A673 (cell line): ENCODE measurements around the gene KLHL13.

Experiments
- EZH2 ChIP-seq: fragments of 200-600 bp; sonication (generic); IDR thresholded peaks from 2 replicates; pipeline ENCODE4 v1.6.1; 2017; ENCODE audit warnings: borderline replicate concordance, low read depth, mild to moderate bottlenecking, mixed read lengths, antibody characterized with exemption, low read length; ENCODE audit not compliant: poor library complexity, severe bottlenecking
- TF ChIP-seq, protein P1 (sequence below): fragments of 300-800, 200-600 bp; sonication (generic); conservative IDR thresholded peaks from 2 replicates; pipeline ENCODE4 v1.5.1; 2017; ENCODE audit warnings: low read depth, mild to moderate bottlenecking, antibody characterized with exemption, low read length, moderate library complexity, mixed read lengths

DNA sequence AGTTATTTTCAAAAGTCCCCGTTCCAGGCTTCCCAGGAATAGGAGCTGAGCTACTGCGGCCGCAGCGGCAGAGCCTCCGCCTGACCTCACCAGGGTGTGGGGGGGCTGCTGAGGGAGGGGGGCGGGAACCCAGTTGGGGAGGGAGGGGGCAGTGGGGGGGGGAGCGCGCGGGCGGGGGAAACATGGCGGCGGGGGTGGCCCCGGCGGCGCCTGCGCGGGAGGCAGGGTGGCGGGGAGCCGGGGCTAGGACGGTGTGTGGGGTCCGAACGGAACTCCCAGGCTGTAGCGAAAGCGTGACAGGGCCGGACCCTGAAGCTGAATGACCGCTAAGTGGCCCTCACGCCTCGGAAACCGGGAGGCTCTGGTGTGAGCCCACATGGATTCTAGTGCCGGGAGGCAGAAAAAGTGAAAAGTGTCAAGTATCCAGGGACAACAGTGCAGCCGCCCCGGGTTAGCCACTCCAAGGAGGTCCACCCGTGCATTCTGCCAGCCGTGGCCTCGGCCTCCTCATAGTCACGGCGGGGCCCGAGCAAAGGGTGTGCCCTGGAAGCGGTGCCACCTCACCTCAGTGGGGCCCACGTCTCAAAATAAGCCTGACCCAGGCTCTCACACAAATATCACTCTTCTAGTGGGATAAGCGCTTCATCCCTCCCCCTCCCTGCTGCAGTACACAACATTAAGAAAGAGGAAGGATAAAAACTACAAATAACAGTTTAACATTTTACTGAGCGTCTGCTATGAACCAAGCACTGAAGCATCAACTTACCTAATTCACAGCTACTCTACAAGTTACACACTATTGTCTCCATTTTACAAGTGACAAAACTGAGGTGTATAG lies at the start of gene KLHL13:
- TF ChIP-seq, protein P1, sequence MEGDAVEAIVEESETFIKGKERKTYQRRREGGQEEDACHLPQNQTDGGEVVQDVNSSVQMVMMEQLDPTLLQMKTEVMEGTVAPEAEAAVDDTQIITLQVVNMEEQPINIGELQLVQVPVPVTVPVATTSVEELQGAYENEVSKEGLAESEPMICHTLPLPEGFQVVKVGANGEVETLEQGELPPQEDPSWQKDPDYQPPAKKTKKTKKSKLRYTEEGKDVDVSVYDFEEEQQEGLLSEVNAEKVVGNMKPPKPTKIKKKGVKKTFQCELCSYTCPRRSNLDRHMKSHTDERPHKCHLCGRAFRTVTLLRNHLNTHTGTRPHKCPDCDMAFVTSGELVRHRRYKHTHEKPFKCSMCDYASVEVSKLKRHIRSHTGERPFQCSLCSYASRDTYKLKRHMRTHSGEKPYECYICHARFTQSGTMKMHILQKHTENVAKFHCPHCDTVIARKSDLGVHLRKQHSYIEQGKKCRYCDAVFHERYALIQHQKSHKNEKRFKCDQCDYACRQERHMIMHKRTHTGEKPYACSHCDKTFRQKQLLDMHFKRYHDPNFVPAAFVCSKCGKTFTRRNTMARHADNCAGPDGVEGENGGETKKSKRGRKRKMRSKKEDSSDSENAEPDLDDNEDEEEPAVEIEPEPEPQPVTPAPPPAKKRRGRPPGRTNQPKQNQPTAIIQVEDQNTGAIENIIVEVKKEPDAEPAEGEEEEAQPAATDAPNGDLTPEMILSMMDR: no peak
- TF ChIP-seq EZH2: no peak
